GM12878 (cell line): Measurements from ENCODE around the gene EIF4B. TPM values are rescaled to one million over a fixed set of nuclear protein-coding genes. Genes with fewer than 3 reads are reported as not detected.
A peak's percentile ranks its signal among the peaks of the same experiment; 100 is the strongest.

ENCODE experiments used
- ATAC-seq: fragments of 200-7000 bp; cut with Tn5 transposase; 3 replicates; pipeline ENCODE4 v1.9.1; 2020; ENCODE audit warnings: mild to moderate bottlenecking, moderate library complexity
- BruUV-seq: library from RNA; stranded (reverse); fragments of 400-500 nt; replicated peaks from 2 replicates; lab custom pipeline; 2021; lab: Mats Ljungman, UMichigan
- CTCF ChIA-PET: fragments of 300-600 bp; sonication (Branson Sonifier 250); formaldehyde crosslinking; extraction: SDS; loops from one replicate; lab custom pipeline; 2021; ENCODE audit warnings: inconsistent platforms; lab: Yijun Ruan, JAX
- POLR2A ChIA-PET: fragments of 350-600 bp; formaldehyde crosslinking; extraction: SDS; loops from one replicate; lab custom pipeline; 2021; ENCODE audit warnings: inconsistent platforms; lab: Charles Lee
- RAD21 ChIA-PET: fragments of 300-600 bp; sonication (Branson Sonifier 250); formaldehyde crosslinking; loops from one replicate; lab custom pipeline; 2023; ENCODE audit warnings: antibody characterized with exemption; ENCODE audit not compliant: unreplicated experiment; lab: Charles Lee
- SMC1A ChIA-PET: fragments of 300-600 bp; sonication (Branson Sonifier 250); formaldehyde crosslinking; loops from one replicate; lab custom pipeline; 2023; ENCODE audit not compliant: unreplicated experiment, uncharacterized antibody; lab: Charles Lee
- DNase-seq: peaks from one replicate; pipeline ENCODE4 v3.0.0-alpha.2; 2011; ENCODE audit warnings: low read depth, low spot score
- FAIRE-seq: peaks from 3 replicates; lab custom pipeline; 2011; peaks lifted over from hg19 to GRCh38; lab: Jason Lieb, UNC
- H2AFZ ChIP-seq: 2 replicates; pipeline ENCODE4 v1.6.0; 2011; ENCODE audit warnings: low read depth, low read length, control low read depth; ENCODE audit not compliant: control insufficient read depth
- H3K27ac ChIP-seq: 2 replicates; pipeline ENCODE4 v1.5.1; 2011; ENCODE audit warnings: control low read depth; ENCODE audit not compliant: control insufficient read depth, insufficient read depth
- H3K27me3 ChIP-seq, 2 experiments: replicated peaks in 1 of 2; 2 replicates each; pipeline versions ENCODE4 v1.6.0 to v1.6.1; 2011; ENCODE audit warnings: low read length in 1 of 2; ENCODE audit not compliant: control insufficient read depth in 2 of 2, insufficient read depth in 2 of 2
- H3K36me3 ChIP-seq, 2 experiments: 2 replicates each; pipeline ENCODE4 v1.5.1; 2011; ENCODE audit warnings: low read length in 1 of 2; ENCODE audit not compliant: control insufficient read depth in 2 of 2, insufficient read depth in 2 of 2
- H3K4me1 ChIP-seq: 2 replicates; pipeline ENCODE4 v1.6.1; 2011; ENCODE audit warnings: mild to moderate bottlenecking, low read length, moderate library complexity, mixed read lengths; ENCODE audit not compliant: control insufficient read depth, insufficient read depth
- H3K4me2 ChIP-seq: 2 replicates; pipeline ENCODE4 v1.6.0; 2011; ENCODE audit warnings: control low read depth; ENCODE audit not compliant: control insufficient read depth, insufficient read depth
- H3K4me3 ChIP-seq: fragments of 200-600 bp; sonication (generic); 2 replicates; pipeline ENCODE4 v1.5.1; 2016
- H3K79me2 ChIP-seq: 2 replicates; pipeline ENCODE4 v1.6.0; 2011; ENCODE audit warnings: low read length; ENCODE audit not compliant: control insufficient read depth, insufficient read depth
- H3K9ac ChIP-seq: 2 replicates; pipeline ENCODE4 v1.8.0; 2011; ENCODE audit warnings: low read length, control low read depth, mixed read lengths; ENCODE audit not compliant: control insufficient read depth, insufficient read depth
- H3K9me3 ChIP-seq: replicated peaks from 3 replicates; pipeline ENCODE4 v1.5.1; 2011; ENCODE audit warnings: mild to moderate bottlenecking, low read length; ENCODE audit not compliant: control insufficient read depth, insufficient read depth
- H4K20me1 ChIP-seq: 2 replicates; pipeline ENCODE4 v1.6.0; 2011; ENCODE audit not compliant: control insufficient read depth, insufficient read depth
- CBFB ChIP-seq: IDR thresholded peaks from 2 replicates; pipeline ENCODE4 v1.6.1; 2016; ENCODE audit warnings: antibody characterized with exemption, low read depth
- IRF4 ChIP-seq: IDR thresholded peaks from 2 replicates; pipeline ENCODE4 v1.6.1; 2011; ENCODE audit warnings: low read depth, low read length
- NFXL1 ChIP-seq: fragments of 450-650 bp; IDR thresholded peaks from 2 replicates; pipeline ENCODE4 v1.6.1; 2017; ENCODE audit warnings: antibody characterized with exemption, mild to moderate bottlenecking, borderline replicate concordance
- NFYA ChIP-seq: IDR thresholded peaks from 2 replicates; pipeline ENCODE4 v1.6.1; 2011; ENCODE audit warnings: low read depth, mild to moderate bottlenecking, low read length, improper control_type of control experiment, borderline replicate concordance
- RAD51 ChIP-seq: fragments of 450-650 bp; IDR thresholded peaks from 2 replicates; pipeline ENCODE4 v1.6.1; 2016; ENCODE audit warnings: moderate library complexity, mild to moderate bottlenecking, inconsistent platforms
- SMAD5 ChIP-seq: IDR thresholded peaks from 2 replicates; pipeline ENCODE4 v1.6.1; 2016; ENCODE audit warnings: antibody characterized with exemption, low read depth
- SP1 ChIP-seq: IDR thresholded peaks from one replicate; pipeline ENCODE4 v1.6.1; 2011; ENCODE audit warnings: low read depth, low read length
- WGBS: methylation state at CpG from one replicate; pipeline ENCODE4 v1.1.6; 2016; ENCODE audit warnings: low lambda C conversion rate; ENCODE audit not compliant: insufficient replicate concordance, insufficient coverage; ENCODE audit errors: missing lambda C conversion rate; 5-methylcytosine and 5-hydroxymethylcytosine counted together
- in situ Hi-C: fragments of 300-500 bp; cut with MboI; formaldehyde crosslinking; loops from 9 replicates; pipeline ENCODE4 v1.14.3; 2018; ENCODE audit warnings: mixed read lengths
- intact Hi-C: fragments of 100-400 bp; cut with micrococcal nuclease; formaldehyde crosslinking; loops from one replicate; pipeline ENCODE4 v1.14.2; 2022; ENCODE audit not compliant: unreplicated experiment
- polyA plus RNA-seq, 11 experiments: library from polyadenylated mRNA; depleted of rRNA in 4 of 11; unstranded in 6 of 11; stranded (reverse) in 5 of 11; fragments of >200 nt; fragmentation: Nextera tagmentation in 4 of 11; fragmentation: Illumina TruSeq in 1 of 11; extraction: Ambion mirVana in 4 of 11; extraction: Trizol in 1 of 11; gene quantifications; 1 replicate in 1 of 11; 2 replicates in 10 of 11; pipeline versions ENCODE4 v1.2.1 to v1.2.3, GENCODE V29; 2011 to 2016; ENCODE audit warnings: inconsistent platforms in 2 of 11, missing spikeins in 2 of 11, low read depth in 1 of 11
- total RNA-seq, 4 experiments: library from RNA; depleted of rRNA in 3 of 4; stranded (reverse); fragments of >200 nt in 3 of 4; fragmentation: Illumina TruSeq in 1 of 4; extraction: Trizol in 1 of 4; gene quantifications; 2 replicates each; pipeline versions ENCODE4 v1.2.1 to v1.2.3, GENCODE V29; 2013 to 2021
- TF ChIP-seq, protein P1 (sequence below): IDR thresholded peaks from 2 replicates; pipeline ENCODE4 v1.6.1; 2012; ENCODE audit warnings: low read depth, low read length, improper control_type of control experiment
- TF ChIP-seq, protein P2 (sequence below): IDR thresholded peaks from 2 replicates; pipeline ENCODE4 v1.6.1; 2012; ENCODE audit warnings: low read depth, low read length, improper control_type of control experiment
- TF ChIP-seq, protein P3 (sequence below), 3 experiments: IDR thresholded peaks in 2 of 3; conservative IDR thresholded peaks in 1 of 3; 2 replicates each; pipeline ENCODE4 v1.5.1; 2011; ENCODE audit warnings: low read depth in 3 of 3, low read length in 3 of 3, mild to moderate bottlenecking in 3 of 3, control low read depth in 2 of 3, moderate library complexity in 2 of 3, inconsistent platforms in 1 of 3, mixed read lengths in 1 of 3; ENCODE audit not compliant: control insufficient read depth in 2 of 3, insufficient read depth in 1 of 3; ENCODE audit errors: extremely low read depth in 1 of 3
- TF ChIP-seq, protein P4 (sequence below): IDR thresholded peaks from 2 replicates; pipeline ENCODE4 v1.6.1; 2012; ENCODE audit warnings: mild to moderate bottlenecking, low read depth, low read length

The EIF4B gene
- total and polyA plus RNA-seq, 10 of the 15 experiments (the other 5 are each of a cell fraction or from before 2014, with no cell fraction given): 123 to 752 (median 431) TPM

DNA sequence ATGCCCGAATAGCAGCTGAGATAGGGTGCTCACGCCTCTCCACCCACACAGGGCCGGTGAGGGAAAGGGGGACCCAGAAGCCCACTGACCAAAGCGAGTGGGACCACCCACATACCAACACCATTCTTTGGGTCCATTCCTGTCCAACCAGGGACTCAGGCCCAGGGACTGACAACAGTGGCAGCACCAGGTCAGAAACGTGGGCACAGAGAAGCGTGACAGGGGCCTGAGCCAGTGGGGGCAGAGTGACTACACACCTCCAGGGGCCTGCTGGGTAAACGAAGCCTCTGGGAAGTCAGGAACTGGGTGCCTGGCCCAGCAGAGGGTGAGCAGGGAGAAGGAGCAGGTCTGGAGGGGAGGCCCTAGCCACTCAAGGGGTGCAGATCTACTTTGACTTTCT is 59.2 kb downstream of the EIF4B start (continued):
- TF ChIP-seq, protein P1, sequence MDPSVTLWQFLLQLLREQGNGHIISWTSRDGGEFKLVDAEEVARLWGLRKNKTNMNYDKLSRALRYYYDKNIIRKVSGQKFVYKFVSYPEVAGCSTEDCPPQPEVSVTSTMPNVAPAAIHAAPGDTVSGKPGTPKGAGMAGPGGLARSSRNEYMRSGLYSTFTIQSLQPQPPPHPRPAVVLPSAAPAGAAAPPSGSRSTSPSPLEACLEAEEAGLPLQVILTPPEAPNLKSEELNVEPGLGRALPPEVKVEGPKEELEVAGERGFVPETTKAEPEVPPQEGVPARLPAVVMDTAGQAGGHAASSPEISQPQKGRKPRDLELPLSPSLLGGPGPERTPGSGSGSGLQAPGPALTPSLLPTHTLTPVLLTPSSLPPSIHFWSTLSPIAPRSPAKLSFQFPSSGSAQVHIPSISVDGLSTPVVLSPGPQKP: no peak
- TF ChIP-seq CBFB (no peak), RAD51 (no peak), SMAD5 (no peak)
- TF ChIP-seq, protein P2, sequence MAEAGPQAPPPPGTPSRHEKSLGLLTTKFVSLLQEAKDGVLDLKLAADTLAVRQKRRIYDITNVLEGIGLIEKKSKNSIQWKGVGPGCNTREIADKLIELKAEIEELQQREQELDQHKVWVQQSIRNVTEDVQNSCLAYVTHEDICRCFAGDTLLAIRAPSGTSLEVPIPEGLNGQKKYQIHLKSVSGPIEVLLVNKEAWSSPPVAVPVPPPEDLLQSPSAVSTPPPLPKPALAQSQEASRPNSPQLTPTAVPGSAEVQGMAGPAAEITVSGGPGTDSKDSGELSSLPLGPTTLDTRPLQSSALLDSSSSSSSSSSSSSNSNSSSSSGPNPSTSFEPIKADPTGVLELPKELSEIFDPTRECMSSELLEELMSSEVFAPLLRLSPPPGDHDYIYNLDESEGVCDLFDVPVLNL: no peak

DNA sequence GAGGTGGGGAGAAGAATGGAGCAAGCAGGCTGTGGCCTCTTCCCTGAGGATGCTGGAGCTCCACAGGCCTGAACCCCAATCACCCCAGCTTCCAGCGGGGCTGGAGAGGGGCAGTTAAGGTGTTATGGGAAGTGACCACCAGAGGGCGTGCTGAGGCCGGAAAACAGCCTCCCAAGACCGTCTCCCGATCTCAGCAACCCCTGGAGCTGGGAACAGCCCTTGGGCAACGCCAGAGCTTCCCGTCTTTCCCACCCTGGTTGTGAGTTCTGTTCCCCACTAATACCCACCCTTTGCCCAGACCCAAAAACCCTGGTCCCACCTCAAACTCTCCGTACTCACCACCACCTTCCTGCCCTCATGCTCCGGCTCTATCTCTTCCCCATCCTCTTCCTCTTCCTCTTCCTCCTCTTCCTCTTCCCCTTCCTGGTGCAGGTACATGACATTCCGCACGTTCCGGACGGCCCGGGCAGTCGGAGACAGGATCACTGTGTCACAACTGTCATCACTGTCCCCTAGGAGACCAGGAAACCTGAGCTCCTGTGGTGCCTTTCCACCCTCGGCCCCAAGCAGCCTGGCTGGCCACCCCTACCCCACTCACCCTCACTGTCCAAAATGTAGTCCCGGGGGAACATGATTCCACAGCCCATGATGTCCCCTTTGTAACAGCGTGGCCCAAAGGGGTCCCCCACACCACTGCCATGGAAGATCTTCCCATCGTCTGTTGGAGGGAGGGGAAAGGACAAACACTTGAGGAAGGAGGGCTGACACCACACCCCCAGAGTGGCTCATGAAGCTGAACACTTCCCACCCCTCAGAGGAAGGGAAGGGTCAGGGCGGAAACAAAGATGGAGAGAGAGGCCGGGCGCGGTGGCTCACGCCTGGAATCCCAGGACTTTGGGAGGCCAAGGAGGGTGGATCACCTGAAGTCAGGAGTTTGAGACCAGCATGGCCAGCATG is 60.0 kb downstream of the EIF4B start:
- Histone ChIP-seq H3K27me3 (no peaks in the 10 kb centered on the region), H3K9me3 (no peaks in the 10 kb centered on the region), H4K20me1 (no peaks in the 10 kb centered on the region; the same call in 1 of the 2 replicates), H3K4me1 (no peaks in the 10 kb centered on the region), H3K9ac (no peak overlapping the region), H3K27ac (no peak overlapping the region), H3K36me3 (peaks cover 6 to 7% of the 10 kb centered on the region in 2 experiments; a peak in 3 of 4 replicates), H3K79me2 (no peaks in the 10 kb centered on the region), H3K4me2 (no peak overlapping the region), H3K4me3 (no peak overlapping the region), H2AFZ (no peak overlapping the region)
- FAIRE-seq (peak; percentile 93), DNase-seq (no peak), ATAC-seq (peak; percentile 90)
- POLR2A ChIA-PET: interaction anchor here (0.7 to 2.6 kb wide), 5 partner anchors 12 to 37 kb away, joined by 3 to 7 read pairs (median 3); partner anchors contain the start of genes IGFBP6, SOAT2 and SPRYD3
- SMC1A ChIA-PET: interaction anchor here (0.5 to 7.8 kb wide), 23 partner anchors 9 to 279 kb away, joined by 3 to 126 read pairs (median 3); partner anchors contain the start of genes SOAT2 and SPRYD3
- intact Hi-C loops: loop anchor here (1.0 to 5.0 kb wide), 3 partner anchors 33 to 221 kb away; no protein-coding TSS in a partner anchor
- in situ Hi-C loops: no loop called here
- RAD21 ChIA-PET: interaction anchor here (0.7 to 4.5 kb wide), 20 partner anchors 12 to 279 kb away, joined by 3 to 84 read pairs (median 4); partner anchors contain the start of genes IGFBP6, SOAT2 and SPRYD3
- CTCF ChIA-PET: interaction anchor here (0.7 to 12.1 kb wide), 47 partner anchors 8 to 316 kb away, joined by 3 to 355 read pairs (median 6); partner anchors contain the start of genes AAAS, EIF4B, ESPL1 and IGFBP6
- WGBS: 39% methylated on average over 24 of the region's 24 CpGs
- BruUV-seq: no TSS peak
- peak; percentile 36; the same call in 1 of the 2 replicates for TF ChIP-seq IRF4
- TF ChIP-seq SP1: no peak
- TF ChIP-seq, protein P3, sequence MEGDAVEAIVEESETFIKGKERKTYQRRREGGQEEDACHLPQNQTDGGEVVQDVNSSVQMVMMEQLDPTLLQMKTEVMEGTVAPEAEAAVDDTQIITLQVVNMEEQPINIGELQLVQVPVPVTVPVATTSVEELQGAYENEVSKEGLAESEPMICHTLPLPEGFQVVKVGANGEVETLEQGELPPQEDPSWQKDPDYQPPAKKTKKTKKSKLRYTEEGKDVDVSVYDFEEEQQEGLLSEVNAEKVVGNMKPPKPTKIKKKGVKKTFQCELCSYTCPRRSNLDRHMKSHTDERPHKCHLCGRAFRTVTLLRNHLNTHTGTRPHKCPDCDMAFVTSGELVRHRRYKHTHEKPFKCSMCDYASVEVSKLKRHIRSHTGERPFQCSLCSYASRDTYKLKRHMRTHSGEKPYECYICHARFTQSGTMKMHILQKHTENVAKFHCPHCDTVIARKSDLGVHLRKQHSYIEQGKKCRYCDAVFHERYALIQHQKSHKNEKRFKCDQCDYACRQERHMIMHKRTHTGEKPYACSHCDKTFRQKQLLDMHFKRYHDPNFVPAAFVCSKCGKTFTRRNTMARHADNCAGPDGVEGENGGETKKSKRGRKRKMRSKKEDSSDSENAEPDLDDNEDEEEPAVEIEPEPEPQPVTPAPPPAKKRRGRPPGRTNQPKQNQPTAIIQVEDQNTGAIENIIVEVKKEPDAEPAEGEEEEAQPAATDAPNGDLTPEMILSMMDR (IDR thresholded peaks at IDR 0.05 in 2 of 3, conservative IDR thresholded peaks at IDR 0.05 in 1 of 3; ENCODE audit: control insufficient read depth in 2 of 3, extremely low read depth in 1 of 3, insufficient read depth in 1 of 3, low read depth in 3 of 3, low read length in 3 of 3): peak; percentile 72 to 85 (median 85)
- TF ChIP-seq, protein P4, sequence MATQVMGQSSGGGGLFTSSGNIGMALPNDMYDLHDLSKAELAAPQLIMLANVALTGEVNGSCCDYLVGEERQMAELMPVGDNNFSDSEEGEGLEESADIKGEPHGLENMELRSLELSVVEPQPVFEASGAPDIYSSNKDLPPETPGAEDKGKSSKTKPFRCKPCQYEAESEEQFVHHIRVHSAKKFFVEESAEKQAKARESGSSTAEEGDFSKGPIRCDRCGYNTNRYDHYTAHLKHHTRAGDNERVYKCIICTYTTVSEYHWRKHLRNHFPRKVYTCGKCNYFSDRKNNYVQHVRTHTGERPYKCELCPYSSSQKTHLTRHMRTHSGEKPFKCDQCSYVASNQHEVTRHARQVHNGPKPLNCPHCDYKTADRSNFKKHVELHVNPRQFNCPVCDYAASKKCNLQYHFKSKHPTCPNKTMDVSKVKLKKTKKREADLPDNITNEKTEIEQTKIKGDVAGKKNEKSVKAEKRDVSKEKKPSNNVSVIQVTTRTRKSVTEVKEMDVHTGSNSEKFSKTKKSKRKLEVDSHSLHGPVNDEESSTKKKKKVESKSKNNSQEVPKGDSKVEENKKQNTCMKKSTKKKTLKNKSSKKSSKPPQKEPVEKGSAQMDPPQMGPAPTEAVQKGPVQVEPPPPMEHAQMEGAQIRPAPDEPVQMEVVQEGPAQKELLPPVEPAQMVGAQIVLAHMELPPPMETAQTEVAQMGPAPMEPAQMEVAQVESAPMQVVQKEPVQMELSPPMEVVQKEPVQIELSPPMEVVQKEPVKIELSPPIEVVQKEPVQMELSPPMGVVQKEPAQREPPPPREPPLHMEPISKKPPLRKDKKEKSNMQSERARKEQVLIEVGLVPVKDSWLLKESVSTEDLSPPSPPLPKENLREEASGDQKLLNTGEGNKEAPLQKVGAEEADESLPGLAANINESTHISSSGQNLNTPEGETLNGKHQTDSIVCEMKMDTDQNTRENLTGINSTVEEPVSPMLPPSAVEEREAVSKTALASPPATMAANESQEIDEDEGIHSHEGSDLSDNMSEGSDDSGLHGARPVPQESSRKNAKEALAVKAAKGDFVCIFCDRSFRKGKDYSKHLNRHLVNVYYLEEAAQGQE: no peak
- TF ChIP-seq NFXL1: no peak
- no peak for TF ChIP-seq NFYA
